GM18517 (cell line): ENCODE measurements around the gene HPS3.
"Not testable (repeated sequence)": the region's sequence is repeated elsewhere in the genome, so short reads cannot be mapped to it uniquely, and the experiment has no call there.

Experiments
- ATAC-seq: cut with Tn5 transposase; IDR thresholded peaks from one replicate; pipeline ENCODE4 v1.9.1; 2021; ENCODE audit warnings: mild to moderate bottlenecking, moderate library complexity; ENCODE audit not compliant: unreplicated experiment

The HPS3 gene

GRCh38 chr3:149186219-149186618 lies 56.8 kb downstream of the HPS3 start:
- no peak for ATAC-seq

GRCh38 chr3:149186721-149187120 lies 57.3 kb downstream of the HPS3 start:
- no peak for ATAC-seq

- ATAC-seq: no peak
These were observed 59.1 kb downstream of the HPS3 start for GRCh38 chr3:149188494-149188893.

GRCh38 chr3:149195221-149195620 lies 65.8 kb downstream of the HPS3 start:
- ATAC-seq: no peak

GRCh38 chr3:149196805-149197592 lies 67.6 kb downstream of the HPS3 start:
- ATAC-seq: not testable (repeated sequence)

GRCh38 chr3:149197669-149198068 lies 68.2 kb downstream of the HPS3 start:
- ATAC-seq: no peak

- no peak for ATAC-seq
These were observed 69.2 kb downstream of the HPS3 start for GRCh38 chr3:149198611-149199010.

GRCh38 chr3:149199474-149199873 lies 70.0 kb downstream of the HPS3 start:
- ATAC-seq: no peak

GRCh38 chr3:149203758-149204157 lies 74.3 kb downstream of the HPS3 start:
- peak; percentile 99 for ATAC-seq

- no peak for ATAC-seq
These were observed 75.1 kb downstream of the HPS3 start for GRCh38 chr3:149204390-149204991.

- no peak for ATAC-seq
These were observed 78.0 kb downstream of the HPS3 start for GRCh38 chr3:149207475-149207874.

GRCh38 chr3:149209431-149209830 lies 80.0 kb downstream of the HPS3 start:
- ATAC-seq: no peak

- no peak for ATAC-seq
These were observed 82.9 kb downstream of the HPS3 start for GRCh38 chr3:149212386-149212785.

- ATAC-seq: no peak
These were observed 85.3 kb downstream of the HPS3 start for GRCh38 chr3:149214702-149215101.

- no peak for ATAC-seq
These were observed 86.1 kb downstream of the HPS3 start for GRCh38 chr3:149215515-149215914.

GRCh38 chr3:149216193-149216869 lies 86.9 kb downstream of the HPS3 start:
- no peak for ATAC-seq

GRCh38 chr3:149217347-149217746 lies 87.9 kb downstream of the HPS3 start:
- ATAC-seq: no peak

GRCh38 chr3:149219380-149220121 lies 90.1 kb downstream of the HPS3 start:
- not testable (repeated sequence) for ATAC-seq

GRCh38 chr3:149221783-149222517 lies 92.5 kb downstream of the HPS3 start, which contains the start of gene CP:
CP (minus strand) TSS chr3:149221829; CDS start chr3:149221792, 37 bp downstream.
- ATAC-seq: no peak
